Measurements from ENCODE around the gene OPTC.

- TF ChIP-seq, protein P1, sequence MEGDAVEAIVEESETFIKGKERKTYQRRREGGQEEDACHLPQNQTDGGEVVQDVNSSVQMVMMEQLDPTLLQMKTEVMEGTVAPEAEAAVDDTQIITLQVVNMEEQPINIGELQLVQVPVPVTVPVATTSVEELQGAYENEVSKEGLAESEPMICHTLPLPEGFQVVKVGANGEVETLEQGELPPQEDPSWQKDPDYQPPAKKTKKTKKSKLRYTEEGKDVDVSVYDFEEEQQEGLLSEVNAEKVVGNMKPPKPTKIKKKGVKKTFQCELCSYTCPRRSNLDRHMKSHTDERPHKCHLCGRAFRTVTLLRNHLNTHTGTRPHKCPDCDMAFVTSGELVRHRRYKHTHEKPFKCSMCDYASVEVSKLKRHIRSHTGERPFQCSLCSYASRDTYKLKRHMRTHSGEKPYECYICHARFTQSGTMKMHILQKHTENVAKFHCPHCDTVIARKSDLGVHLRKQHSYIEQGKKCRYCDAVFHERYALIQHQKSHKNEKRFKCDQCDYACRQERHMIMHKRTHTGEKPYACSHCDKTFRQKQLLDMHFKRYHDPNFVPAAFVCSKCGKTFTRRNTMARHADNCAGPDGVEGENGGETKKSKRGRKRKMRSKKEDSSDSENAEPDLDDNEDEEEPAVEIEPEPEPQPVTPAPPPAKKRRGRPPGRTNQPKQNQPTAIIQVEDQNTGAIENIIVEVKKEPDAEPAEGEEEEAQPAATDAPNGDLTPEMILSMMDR (IDR thresholded peaks at IDR 0.05; ENCODE audit: insufficient read depth, low read length, poor library complexity, severe bottlenecking), result no peak
- no peak for TF ChIP-seq EZH2phosphoT487 (conservative IDR thresholded peaks at IDR 0.05; ENCODE audit: low read length)
These were observed 5.4 kb upstream of the OPTC start for GRCh38 chr1:203488539-203488938.

Data from SU-DHL-6 (cell line).